HG02943 (cell line): Measurements from ENCODE around the gene TMEM183A.

Experiments
- ATAC-seq: cut with Tn5 transposase; IDR thresholded peaks from one replicate; pipeline ENCODE4 v1.9.1; 2021; ENCODE audit warnings: mild to moderate bottlenecking, low read depth, moderate library complexity; ENCODE audit not compliant: unreplicated experiment

Gene TMEM183A, protein sequence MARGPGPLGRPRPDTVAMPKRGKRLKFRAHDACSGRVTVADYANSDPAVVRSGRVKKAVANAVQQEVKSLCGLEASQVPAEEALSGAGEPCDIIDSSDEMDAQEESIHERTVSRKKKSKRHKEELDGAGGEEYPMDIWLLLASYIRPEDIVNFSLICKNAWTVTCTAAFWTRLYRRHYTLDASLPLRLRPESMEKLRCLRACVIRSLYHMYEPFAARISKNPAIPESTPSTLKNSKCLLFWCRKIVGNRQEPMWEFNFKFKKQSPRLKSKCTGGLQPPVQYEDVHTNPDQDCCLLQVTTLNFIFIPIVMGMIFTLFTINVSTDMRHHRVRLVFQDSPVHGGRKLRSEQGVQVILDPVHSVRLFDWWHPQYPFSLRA

DNA sequence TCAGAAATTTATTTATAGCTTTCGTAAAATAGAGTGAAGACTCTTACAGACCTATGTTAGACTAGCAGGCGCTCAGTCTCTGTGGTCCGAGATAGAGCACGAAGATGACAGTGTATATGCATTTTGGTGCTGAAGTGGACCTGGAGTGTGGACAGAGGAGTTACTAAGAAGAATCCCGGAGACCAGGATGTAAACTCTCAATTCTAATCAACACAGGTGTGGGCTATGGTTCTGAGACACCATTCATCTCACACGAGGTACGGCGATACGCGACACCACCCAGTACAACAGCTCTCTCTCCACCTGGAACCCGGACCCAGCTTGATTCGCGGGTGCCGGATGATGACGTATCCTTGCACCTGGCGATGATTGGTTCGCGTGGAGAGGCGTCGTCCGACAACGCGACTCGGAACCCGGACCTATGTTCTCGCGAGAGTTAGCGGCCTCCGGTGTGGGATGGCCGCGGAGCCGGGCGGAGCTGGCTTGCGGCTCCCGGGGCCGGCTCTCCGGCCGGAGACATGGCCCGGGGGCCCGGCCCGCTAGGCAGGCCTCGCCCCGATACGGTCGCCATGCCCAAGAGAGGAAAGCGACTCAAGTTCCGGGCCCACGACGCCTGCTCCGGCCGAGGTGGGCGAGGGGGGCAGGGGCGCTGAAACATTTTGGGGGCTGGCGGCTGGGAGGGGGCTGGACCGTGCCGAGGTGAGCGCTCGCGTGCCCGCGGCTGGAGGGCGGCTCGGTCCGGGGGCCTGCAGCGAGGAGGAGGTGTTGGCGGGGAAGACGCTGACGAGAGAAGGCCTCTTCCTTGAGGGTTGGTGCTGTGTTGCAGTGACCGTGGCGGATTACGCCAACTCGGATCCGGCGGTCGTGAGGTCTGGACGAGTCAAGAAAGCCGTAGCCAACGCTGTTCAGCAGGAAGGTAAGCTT is at the start of gene TMEM183A:
Gene TMEM183A (plus strand): TSS at position 427 of the 924 bp plus-strand sequence. CDS start 92 bp downstream, at position 519.
- ATAC-seq, result peak; percentile 96

DNA sequence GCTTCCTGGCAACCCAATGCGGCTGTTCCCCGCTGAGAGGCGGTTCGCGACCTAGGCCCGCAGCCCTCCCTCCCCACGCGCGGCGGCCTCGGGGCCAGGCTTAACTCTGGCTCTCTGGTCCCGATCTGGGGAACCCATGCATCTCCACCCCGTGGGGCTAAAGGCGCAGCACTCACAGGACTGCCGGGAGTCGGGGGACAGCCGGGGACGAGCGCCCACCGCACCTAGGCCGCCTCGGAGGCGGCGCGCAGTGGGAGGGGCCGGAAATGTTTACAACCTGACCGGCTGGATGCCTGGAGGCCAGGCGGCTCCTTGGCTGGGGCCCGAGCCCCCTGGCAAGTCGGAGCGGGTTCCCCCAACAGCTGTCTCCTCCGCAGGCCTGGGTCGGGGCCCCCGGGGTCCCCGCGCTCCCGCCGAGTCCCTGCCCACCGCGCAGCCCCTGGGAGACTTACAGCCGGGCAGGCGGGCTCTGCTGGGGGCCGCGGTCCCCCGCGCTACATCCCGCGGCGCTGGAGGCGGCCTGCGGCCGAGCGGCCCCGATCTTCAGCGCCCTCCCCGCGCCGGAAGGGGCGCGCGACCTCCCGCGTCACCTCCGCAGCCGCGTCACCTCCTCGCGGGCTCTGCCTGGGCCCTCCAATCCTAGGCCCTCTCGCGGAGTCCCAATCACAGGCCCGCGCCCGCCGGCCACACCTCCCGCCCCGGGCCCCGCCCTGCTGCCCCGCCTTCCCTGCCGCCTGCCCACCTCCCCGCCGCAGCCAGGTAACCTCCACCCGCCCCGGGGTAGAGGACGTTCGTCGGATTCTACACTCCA is 49.2 kb upstream of the TMEM183A start, which contains the start of gene ADIPOR1:
Gene ADIPOR1 (minus strand): TSS at position 580 of the 811 bp plus-strand sequence. CDS start 7,242 bp downstream, outside the sequence.
- peak; percentile 98 for ATAC-seq

DNA sequence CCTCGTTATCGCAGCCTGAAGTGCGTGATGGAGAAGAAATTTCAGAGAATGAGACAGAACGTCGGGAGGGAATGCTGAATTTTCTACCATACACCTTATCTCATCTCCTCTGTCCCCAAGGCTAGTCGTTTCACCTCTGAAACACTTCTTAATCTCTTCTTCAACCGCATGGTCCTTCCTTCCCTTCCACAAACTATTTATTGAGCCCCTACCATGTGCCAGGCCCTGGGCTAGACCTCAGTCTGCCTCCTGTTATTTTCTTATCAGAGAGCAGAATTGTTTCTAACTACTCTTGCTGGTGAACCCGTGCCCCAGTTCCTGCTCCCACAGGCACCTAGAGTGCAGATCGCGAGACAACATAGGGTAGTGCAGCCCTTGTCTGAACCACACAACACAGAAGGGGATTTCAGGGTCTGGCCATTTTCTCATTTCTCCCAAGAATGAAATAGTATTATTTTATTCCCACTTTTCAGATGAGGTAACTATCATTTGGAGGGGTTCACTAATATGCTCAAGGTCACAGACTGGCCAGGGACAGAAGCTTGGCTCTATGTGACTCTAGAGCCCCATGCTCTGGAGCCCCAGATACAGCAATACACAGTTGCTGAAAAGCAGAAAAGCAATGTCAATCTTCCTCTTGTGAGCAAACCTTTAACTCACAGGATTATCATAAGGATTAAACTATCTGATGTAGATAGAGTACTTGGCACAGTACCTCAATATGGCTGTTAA is 48.5 kb upstream of the TMEM183A start:
- no peak for ATAC-seq

DNA sequence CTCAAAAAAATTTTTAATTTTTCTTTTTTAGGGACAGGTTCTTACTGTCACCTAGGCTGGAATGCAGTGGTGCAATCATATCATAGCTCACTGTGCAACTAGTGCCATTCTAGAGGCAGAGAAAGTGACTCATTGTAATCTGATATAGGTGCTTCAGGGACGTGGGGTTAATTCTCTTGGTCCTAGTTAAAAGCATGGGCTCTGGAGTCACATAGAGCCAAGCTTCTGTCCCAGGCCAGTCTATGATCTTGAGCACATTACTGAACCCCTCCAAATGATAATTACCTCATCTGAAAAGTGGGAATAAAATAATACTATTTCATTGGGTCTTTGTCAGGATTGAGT is 47.9 kb upstream of the TMEM183A start:
- no peak for ATAC-seq

DNA sequence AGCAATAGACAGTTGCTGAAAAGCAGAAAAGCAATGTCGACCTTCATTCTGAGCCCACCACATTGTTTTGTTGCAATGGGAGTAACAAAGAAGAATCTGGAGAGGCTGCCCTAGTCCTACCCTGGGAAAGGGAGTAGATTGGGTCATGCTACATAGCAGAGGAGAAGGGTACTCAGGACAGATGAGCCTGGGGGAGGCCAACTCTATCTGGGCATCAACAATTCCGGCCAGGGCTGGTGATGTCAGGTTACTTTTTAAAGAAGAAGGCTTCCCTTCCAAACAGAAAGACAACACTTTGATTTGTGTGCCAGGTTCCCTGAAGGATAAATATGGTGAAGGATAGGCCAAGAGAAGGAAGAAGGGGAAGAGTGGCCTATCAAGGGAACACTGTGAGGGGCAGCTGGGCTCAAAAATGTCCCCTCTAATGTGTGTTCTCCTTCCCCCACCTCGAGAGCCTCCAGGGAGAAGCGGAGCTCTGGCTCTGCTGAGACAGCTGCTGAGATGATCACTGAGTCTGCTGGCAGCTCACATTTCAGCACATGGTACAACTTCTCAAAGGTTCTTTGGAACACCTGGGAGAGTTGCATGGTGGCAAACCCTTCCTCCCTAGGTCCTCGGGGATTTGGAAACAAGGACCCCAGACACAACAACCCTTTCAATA is 45.8 kb upstream of the TMEM183A start:
- ATAC-seq, result no peak

DNA sequence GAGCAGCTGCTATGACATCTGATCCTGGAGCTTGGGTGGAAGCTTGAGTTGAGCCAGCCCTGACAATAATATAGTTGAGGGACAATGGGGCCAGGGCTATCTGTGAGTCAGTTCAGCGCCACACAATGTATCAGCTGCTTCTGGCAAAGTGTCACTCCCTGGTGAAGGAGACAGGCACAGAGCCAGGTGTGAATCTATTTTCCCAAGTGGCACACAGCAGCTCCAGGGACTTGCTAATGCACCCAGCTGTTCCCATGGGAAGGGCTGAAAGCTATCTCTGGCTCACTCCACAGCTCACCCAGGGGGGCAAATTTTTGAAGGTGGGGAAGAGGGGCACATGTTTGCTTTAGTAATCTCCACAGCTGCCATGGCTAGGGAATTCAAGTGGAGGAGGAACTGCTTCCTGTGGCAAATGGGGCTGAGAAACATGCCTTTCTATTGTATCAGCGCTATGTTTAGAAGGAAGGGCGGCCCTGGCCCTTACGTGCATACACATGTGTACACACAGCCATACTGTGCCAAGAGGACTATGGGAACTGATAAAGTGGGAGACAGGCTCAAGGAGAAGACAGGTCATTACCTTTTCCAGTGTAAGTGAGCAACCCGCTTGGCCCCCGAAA is 42.3 kb upstream of the TMEM183A start:
- ATAC-seq, result no peak

DNA sequence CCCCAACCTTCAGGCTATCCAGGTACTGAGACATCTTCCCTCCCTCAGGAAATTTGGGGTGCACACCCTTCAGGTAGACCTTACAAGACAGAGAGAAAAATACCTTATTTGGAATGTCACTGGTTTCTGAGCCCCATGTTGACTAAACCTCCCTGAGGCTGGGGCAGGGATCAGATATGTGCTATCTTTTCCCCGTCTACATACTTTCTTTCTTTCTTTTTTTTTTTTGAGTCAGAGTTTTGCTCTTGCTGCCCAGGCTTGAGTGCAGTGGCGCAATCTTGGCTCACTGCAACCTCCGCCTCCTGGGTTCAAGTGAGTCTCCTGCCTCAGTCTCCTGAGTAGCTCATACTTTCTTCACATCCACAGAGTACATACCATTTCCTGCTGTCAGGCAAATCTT is 41.8 kb upstream of the TMEM183A start:
- no peak for ATAC-seq

DNA sequence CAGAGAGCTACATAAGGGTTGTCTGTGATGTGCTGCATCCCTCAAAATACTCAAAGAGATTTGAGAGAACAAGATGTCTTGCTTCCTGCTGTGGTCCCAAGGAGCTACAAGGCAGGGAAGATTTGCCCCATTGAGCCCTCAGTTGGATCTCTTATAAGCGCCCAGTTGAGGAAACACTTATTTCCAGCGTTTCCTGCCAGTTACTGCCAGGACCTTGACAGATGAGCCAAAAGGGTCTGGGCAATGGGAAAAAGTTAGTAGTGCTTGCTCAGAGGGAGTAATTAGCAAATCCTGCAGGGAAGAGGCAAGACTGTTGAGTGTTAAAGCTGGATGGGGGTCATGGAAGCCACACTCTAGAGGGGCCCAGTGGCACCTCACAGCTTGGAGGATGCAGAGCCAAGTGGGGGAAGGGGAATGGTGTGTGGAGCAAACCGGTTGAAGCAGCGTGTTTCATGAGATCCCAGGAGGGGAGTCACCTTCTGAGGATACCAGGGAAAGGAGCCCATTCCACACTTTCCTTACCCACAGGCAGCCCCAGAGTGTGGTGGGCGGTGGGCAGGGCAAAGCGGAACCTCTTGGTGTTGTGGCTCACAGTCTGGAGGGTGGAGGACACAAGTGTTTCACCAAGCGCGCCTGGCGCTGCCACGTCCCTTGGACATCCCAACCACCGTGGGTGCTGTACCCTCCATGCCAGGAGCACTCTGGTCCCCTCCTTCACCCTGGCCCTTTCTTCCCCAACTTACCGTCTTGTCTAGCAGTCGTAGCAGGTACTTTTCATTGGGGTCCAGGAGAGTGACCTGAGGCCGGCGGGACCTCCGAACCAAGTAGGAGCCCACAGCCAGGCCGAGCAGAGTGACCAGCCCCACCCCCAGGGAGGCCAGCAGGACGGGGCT is 40.9 kb upstream of the TMEM183A start:
- no peak for ATAC-seq

DNA sequence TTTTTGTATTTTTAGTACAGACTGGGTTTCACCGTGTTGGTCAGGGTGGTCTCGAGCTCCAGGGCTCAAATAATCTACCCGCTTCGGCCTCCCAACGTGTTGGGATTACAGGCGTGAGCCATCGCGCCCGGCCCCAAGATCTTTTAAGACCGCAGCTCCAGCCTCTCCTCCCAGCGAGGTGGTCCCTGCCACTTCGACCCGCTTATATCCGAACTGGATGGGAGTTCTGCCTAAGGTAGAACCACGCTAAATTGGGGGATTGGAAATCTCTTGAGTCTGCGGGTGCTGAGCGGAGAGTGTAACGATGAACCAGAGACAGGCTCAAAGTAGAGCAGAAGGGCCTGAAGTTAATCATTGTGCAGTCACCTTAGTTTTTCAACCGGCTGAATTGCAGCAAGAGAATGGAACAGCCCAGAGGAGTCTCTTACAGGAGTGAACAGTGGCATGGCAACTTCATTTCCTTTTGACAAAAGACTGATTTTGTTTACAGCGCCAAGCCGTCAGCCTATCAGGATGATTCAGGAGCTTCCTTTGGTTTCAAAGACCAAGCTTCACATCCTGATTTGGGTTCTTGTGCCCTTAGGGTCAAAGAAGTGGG is 39.4 kb upstream of the TMEM183A start:
- ATAC-seq, result no peak

DNA sequence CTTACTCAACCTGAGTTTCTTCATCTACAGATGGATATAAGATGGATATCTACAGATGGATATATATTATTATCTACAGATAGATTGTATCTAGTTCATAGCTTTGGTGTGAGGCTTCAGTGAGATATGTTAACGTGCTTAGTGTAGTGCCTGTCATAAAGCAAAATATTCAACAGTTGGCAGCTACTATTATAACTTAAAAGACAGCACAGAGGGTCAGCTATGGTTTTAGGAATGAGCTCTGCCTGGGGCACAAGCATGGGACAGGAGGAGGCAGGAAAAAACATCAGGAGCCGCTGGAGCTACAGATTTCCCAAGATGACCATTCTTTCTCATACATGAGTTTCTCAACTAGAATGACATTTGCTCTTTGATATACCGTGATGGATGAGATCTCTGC is 38.8 kb upstream of the TMEM183A start:
- no peak for ATAC-seq

DNA sequence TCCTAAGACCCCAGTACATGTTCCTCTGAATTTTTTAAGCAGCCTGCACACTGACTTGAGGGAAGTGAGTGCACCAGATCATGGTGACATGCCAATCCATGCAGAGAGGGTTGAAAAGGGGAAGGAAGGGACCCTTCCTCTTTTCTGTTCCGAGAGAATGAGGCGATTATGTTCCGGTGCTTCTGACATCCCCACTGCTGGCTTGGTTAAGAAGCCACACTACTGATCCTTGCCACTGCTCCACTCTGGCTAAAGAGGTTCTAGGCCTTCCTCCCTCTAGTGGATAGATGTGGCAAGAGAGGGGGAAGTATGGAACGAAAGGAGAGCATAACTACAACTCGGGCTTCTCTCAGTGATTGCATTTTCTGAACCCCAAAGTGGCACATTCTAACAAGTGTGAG is 38.3 kb upstream of the TMEM183A start:
- no peak for ATAC-seq

DNA sequence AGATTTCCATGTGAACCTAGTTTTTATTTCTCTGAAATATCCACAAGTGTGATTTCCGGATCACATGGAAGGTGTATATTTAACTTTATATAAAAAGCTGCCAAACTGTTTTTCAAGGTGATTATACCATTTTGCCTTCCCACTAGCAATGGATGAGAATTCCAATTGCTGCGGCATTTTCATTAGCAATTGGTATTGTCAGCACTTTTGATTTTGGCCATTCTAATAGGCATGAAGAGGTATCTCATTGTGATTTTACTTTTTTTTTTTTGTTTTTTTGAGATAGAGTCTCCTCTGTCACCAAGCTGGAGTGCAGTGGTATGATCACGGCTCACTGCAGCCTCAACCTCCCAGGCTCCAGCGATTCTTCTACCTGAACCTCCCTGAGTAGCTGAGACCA is 35.1 kb upstream of the TMEM183A start:
- no peak for ATAC-seq

DNA sequence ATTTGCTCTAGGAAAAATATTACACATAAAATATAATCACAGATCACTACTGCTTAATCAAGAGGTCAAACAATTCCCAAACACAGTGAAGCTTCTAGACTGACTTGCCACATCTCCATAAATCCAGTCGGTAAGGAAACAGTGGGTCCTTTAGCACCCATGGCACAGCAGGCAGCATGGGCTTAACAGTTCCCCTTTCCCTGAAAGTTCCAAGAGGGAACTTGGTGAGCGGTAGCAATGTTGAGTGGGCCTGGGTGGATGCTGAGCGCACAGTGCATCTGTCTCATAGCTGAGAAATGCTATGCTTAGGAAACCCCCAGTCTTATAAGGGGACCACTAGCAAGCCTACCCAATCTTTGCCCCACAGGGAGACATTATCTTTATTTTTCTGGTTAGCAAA is 32.3 kb upstream of the TMEM183A start:
- no peak for ATAC-seq

DNA sequence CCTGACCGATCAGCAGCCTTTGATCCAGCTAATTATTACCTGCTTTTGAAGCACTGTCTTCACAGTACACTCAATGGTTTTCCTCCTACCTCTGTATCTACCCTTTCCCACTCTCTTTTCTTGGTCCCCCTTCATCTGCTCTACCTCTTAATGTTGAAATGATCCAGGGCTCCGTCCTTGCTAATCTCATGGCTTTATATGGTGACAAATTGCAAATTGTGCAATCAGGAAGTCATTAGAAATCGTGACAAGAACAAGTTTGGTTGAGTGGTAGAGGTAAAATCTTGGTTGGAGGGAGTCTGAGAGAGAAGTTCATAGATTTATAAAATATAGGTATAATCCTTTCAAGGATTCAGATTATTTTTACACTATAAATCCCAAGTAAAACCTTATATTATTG is 30.5 kb upstream of the TMEM183A start:
- no peak for ATAC-seq

DNA sequence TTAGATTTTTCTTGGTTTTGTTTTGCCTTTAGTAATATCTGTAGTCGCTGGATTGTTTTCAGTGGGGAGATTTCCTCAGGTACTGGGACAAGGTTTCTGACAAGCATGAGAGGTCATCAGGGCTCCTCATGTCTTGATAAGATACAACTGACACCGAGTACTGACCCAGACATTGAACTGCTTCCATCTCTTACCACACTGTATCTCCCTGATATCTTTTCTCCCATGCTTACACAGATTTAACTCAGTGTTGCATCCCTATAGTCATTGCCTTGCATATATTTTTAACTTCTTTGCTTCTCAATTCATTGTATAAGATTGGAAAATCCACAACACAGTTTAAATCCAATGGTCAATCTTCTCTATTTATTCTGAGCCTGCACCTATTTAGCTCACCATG is 27.7 kb upstream of the TMEM183A start:
- no peak for ATAC-seq

DNA sequence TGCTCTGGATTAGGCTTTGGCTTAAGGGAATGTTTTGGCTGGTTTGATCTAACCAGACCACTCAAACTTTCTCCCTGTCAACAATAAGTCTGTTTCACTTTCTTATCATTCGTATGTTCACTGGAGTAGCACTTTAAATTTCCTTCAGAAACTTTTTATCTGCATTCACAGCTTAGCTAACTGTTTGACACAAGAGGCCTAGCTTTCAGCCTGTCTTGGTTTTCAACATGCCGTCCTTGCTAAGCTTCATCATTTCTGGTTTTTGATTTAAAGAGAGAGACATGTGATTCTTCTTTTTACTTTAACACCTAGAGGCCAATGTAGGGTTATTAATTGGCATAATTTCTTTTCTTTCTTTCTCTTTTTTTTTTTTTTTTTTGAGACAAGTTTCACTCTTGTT is 25.2 kb upstream of the TMEM183A start:
- ATAC-seq, result no peak

DNA sequence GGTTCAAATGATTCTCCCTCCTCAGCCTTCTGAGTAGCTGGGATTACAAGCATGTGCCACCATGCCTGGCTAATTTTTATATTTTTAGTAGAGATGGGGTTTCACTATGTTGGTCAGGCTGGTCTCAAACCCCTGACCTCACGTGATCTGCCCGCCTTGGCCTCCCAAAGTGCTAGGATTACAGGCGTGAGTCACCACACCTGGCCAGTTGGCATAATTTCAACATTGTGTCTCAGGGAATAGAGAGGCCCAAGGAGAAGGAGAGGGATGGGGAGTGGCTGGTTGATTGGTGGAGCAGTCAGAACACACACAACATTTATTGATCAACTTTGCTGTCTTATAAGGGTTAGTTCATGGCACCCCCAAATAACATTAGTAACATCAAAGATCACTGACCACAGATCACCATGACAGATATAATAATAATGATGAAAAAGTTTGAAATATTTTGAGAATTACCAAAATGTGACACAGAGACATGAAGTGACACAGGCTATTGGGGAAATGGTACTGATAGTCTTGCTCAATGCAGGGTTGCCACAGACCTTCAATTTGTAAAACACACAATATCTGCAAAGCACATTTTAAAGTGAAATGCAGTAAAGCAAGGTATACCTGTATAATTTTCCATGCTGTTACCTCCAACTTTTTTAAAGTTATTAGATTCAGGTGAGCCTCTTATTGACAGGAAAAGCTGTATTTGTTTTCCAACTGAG is 24.3 kb upstream of the TMEM183A start:
- ATAC-seq, result no peak
